Right lobe of liver (tissue), 6 donors: ENCODE data around the gene CCDC88C. TPM values are rescaled to one million over a fixed set of nuclear protein-coding genes. Genes with fewer than 3 reads are reported as not detected.

Experiments used
- ATAC-seq, 4 donors: fragments of 200-7000 bp; cut with Tn5 transposase; one replicate each; pipeline ENCODE4 v1.9.1; 2020; ENCODE audit warnings: mild to moderate bottlenecking in 4 of 4, moderate library complexity in 4 of 4
- DNase-seq, 3 donors: peaks; one replicate each; pipeline ENCODE4 v3.0.0-alpha.2; 2020
- H3K27ac ChIP-seq, 3 donors: fragments of 200-600 bp; one replicate each; pipeline ENCODE4 v1.8.0; 2022
- H3K27me3 ChIP-seq, 2 donors: fragments of 200-600 bp; one replicate each; pipeline ENCODE4 v1.8.0; 2022
- H3K36me3 ChIP-seq, 4 donors: fragments of 200-600 bp; sonication (generic) in 1 of 4; one replicate each; pipeline versions ENCODE4 v1.5.1 to v1.8.0; 2017 to 2022; ENCODE audit warnings: control low read depth in 1 of 4
- H3K4me1 ChIP-seq, 4 donors: fragments of 200-600 bp; sonication (generic) in 1 of 4; one replicate each; pipeline versions ENCODE4 v1.5.1 to v1.8.0; 2017 to 2022; ENCODE audit warnings: control low read depth in 1 of 4
- H3K4me3 ChIP-seq, 3 donors: fragments of 200-600 bp; one replicate each; pipeline ENCODE4 v1.8.0; 2022
- H3K9me3 ChIP-seq, 4 donors: fragments of 200-600 bp; sonication (generic) in 1 of 4; one replicate each; pipeline versions ENCODE4 v1.5.1 to v1.8.0; 2017 to 2022; ENCODE audit warnings: control low read depth in 1 of 4
- CTCF ChIP-seq, 4 donors: fragments of 200-600 bp in 3 of 4; fragments of 450-650 bp in 1 of 4; IDR thresholded peaks; one replicate each; pipeline versions ENCODE4 v1.5.1 to v1.8.0; 2016 to 2022; ENCODE audit warnings: antibody characterized with exemption in 4 of 4, mild to moderate bottlenecking in 2 of 4
- POLR2A ChIP-seq: fragments of 450-650 bp; IDR thresholded peaks from one replicate; pipeline ENCODE4 v1.6.1; 2017; ENCODE audit warnings: antibody characterized with exemption, mild to moderate bottlenecking
- WGBS: methylation state at CpG from one replicate; pipeline ENCODE4 v1.1.6; 2018; ENCODE audit warnings: low coverage, low lambda C conversion rate; ENCODE audit not compliant: insufficient coverage; ENCODE audit errors: missing lambda C conversion rate; 5-methylcytosine and 5-hydroxymethylcytosine counted together
- intact Hi-C, 2 donors: fragments of 100-400 bp; cut with DNase I; formaldehyde crosslinking; loops; one replicate each; pipeline versions ENCODE4 v1.11.2 to v1.14.1; 2022
- total RNA-seq, 6 experiments: library from RNA; depleted of rRNA in 2 of 6; stranded (reverse); fragments of >200 nt in 2 of 6; fragmentation: NEBNext Ultra II Directional in 3 of 6; extraction: Animal tissue kit (Norgen Biotek cat#: 25700) in 3 of 6; gene quantifications; one replicate each; pipeline versions ENCODE4 v1.1.0 to v1.2.4, GENCODE V29; 2016 to 2023
- donor health status: DM: no; HTN: yes; CAD: no.
- donor health status: DM: no; HTN: no; CAD: no.
- donor health status: DM: no; HTN: no; CAD: no.
- donor health status: DM: no; HTN: yes; CAD: no.
- donor health status: DM: no; HTN: yes; CAD: no.

CCDC88C gene
- total RNA-seq, 6 experiments from 2014 or later: 1.2 to 5.7 (median 3.1) TPM

DNA sequence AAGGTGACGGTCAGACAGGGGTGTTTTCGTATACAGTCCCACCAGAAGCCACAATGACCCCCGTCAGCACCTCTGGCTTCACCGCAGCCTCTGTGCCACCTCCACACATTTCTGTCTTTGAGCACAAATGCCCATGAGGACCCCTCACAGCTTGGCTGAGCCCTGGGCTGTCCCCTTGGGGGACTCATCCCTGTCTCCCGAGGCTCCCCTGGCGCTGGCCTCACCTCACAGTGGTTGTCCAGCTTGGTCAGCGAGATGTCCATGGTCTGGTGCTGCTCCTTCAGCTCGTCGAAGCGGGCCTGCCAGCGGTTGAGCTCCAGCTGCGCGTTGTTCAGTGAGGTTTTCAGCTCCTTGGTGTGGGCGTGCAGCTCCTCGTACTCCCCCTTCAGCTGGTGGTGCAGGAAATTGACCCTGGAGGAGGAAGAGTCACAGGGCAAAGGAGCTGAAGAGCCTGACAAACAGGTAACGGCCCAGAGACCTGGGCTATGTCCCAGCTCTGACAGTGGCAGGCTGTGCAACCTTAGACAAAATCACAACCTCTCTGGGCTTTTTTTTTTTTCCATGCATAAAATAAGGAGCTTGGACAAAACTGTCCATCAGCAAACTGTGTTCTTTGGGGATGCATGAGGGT lies 120.4 kb downstream of the CCDC88C start:
- H3K4me1 ChIP-seq: no peaks in the 10 kb centered on the region
- ATAC-seq (no peak), DNase-seq (no peak)
- no peaks in the 10 kb centered on the region for H3K9me3 ChIP-seq
- H3K4me3 ChIP-seq: no peak overlapping the region
- intact Hi-C loops: no loop called here
- no peaks in the 10 kb centered on the region for H3K27me3 ChIP-seq
- 85% methylated on average over 4 of the region's 16 CpGs for WGBS
- no peaks in the 10 kb centered on the region for H3K36me3 ChIP-seq
- TF ChIP-seq CTCF (IDR thresholded peaks at IDR 0.05) (no peak), POLR2A (no peak)
- no peak overlapping the region for H3K27ac ChIP-seq

DNA sequence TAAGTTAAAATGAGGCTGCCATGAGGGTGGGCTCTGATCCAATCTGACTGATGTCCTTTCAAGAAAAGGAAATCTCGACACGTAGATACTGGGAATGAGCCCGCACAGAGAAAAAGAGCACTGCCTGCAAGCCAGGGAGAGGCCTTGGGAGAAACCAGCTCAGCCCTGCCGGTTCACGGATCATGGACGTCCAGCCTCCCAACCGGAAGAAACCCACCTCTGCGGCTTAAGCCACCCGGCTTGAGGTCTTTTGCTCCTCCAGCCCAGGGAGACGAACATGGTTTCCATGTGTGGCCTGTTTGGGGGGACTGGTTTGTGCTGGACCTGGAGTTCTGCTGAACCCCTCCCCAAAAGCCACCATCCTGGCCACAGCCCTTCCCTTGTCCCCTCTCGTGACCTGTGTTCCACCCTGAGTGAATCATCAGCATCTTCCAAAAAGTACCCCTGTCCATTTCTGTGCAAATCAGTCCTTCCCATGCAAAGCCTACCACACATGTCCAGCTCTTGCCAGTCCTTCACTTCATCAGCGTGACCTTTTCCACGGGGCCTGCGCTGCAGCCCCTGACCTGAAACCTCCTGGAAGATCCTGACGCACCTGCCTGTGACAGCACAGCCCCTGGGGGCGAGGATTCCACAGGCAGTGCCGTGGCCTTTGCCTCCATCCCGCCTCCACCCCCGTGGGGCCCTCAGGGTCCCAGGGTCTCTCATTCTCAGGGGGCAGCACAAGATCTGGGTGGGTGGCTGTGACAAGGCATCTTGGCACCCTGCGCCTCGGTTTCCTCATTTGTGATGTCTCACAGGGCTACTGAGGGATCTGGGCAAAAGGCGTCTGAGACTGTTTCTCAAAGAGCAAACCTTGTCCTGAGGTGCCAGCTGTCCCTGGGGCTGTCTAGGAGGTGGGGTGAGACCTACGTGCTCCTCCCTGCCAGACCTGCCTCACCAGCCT lies 121.5 kb downstream of the CCDC88C start:
- Histone ChIP-seq H3K4me1 (no peaks in the 10 kb centered on the region), H3K36me3 (no peaks in the 10 kb centered on the region), H3K4me3 (no peak overlapping the region), H3K27ac (no peak overlapping the region), H3K9me3 (no peaks in the 10 kb centered on the region), H3K27me3 (no peaks in the 10 kb centered on the region)
- DNase-seq (no peak), ATAC-seq (no peak)
- intact Hi-C loops: no loop called here
- WGBS: 82% methylated on average over 5 of the region's 23 CpGs
- TF ChIP-seq CTCF (IDR thresholded peaks at IDR 0.05) (no peak), POLR2A (no peak)

GRCh38 chr14:91295276-91295845 lies 122.3 kb downstream of the CCDC88C start:
- DNase-seq: no peak
- no peaks in the 10 kb centered on the region for H3K9me3 ChIP-seq
- no peak overlapping the region for H3K4me3 ChIP-seq
- intact Hi-C loops: no loop called here
- no peaks in the 10 kb centered on the region for H3K4me1 ChIP-seq
- TF ChIP-seq CTCF (IDR thresholded peaks at IDR 0.05) (no peak), POLR2A (no peak)
- no peaks in the 10 kb centered on the region for H3K36me3 ChIP-seq
- no peak overlapping the region for H3K27ac ChIP-seq
- no peak for ATAC-seq
- 88% methylated on average over 6 of the region's 17 CpGs for WGBS
- H3K27me3 ChIP-seq: no peaks in the 10 kb centered on the region

GRCh38 chr14:91294153-91294552 lies 123.5 kb downstream of the CCDC88C start:
- Histone ChIP-seq H3K4me3 (no peak overlapping the region), H3K27ac (no peak overlapping the region), H3K27me3 (no peaks in the 10 kb centered on the region), H3K36me3 (no peaks in the 10 kb centered on the region), H3K9me3 (no peaks in the 10 kb centered on the region), H3K4me1 (no peaks in the 10 kb centered on the region)
- TF ChIP-seq POLR2A: no peak
- no peak for TF ChIP-seq CTCF (IDR thresholded peaks at IDR 0.05)
- DNase-seq (no peak), ATAC-seq (no peak)
- 84% methylated on average over 7 of the region's 7 CpGs for WGBS
- intact Hi-C loops: no loop called here
